Activated T-helper 1 cell treated with anti-CD3 and anti-CD28 coated beads, Interleukin-12 subunit alpha, Interleukin-12 subunit beta, Interleukin-2, Interleukin-4 antibody, amounts not matched to agents 30 ng/mL and 10 ng/mL and 1 ng/mL, durations not matched to agents 14 hours and 24 hours and 36 hours (primary cell): ENCODE results near the gene ZNRF3. TPM values are rescaled to one million over a fixed set of nuclear protein-coding genes. Genes with fewer than 3 reads are reported as not detected.
A peak's percentile ranks its signal among the peaks of the same experiment; 100 is the strongest.
"Not testable (repeated sequence)": the region's sequence is repeated elsewhere in the genome, so short reads cannot be mapped to it uniquely, and the experiment has no call there.

Experiments
- DNase-seq: peaks from one replicate; pipeline ENCODE4 v3.0.0; 2021; ENCODE audit warnings: low spot score
- H3K27ac Mint-ChIP-seq: one replicate; pipeline ENCODE4 v1.8.0; 2021; ENCODE audit warnings: mild to moderate bottlenecking, mixed read lengths
- H3K27me3 Mint-ChIP-seq: one replicate; pipeline ENCODE4 v1.8.0; 2022; ENCODE audit warnings: mild to moderate bottlenecking, moderate library complexity, mixed read lengths; ENCODE audit not compliant: insufficient read depth
- H3K36me3 Mint-ChIP-seq: one replicate; pipeline ENCODE4 v1.8.0; 2021; ENCODE audit warnings: low read depth, mixed read lengths
- H3K4me1 Mint-ChIP-seq: one replicate; pipeline ENCODE4 v1.8.0; 2021; ENCODE audit warnings: low read depth, mixed read lengths
- H3K4me3 Mint-ChIP-seq: one replicate; pipeline ENCODE4 v1.8.0; 2021; ENCODE audit warnings: mild to moderate bottlenecking, moderate library complexity, mixed read lengths
- H3K9me3 Mint-ChIP-seq: one replicate; pipeline ENCODE4 v1.8.0; 2021; ENCODE audit warnings: mixed read lengths
- intact Hi-C: fragments of 100-400 bp; cut with micrococcal nuclease; formaldehyde crosslinking; loops from one replicate; pipeline ENCODE4 v1.15.1; 2024
- total RNA-seq: library from RNA; stranded (reverse); gene quantifications from 2 replicates; pipeline ENCODE4 v1.2.3, GENCODE V29; 2022

ZNRF3 gene
- total RNA-seq, 1 donor from 2014 or later: 2.1 TPM

GRCh38 chr22:28867191-28867590 is 16.2 kb upstream of the ZNRF3 start:
- DNase-seq: no peak
- no peaks in the 10 kb centered on the region for H3K9me3 Mint-ChIP-seq
- intact Hi-C loops: no loop called here

GRCh38 chr22:28868389-28868788 is 15.0 kb upstream of the ZNRF3 start:
- H3K9me3 Mint-ChIP-seq, H3K27ac Mint-ChIP-seq, H3K27me3 Mint-ChIP-seq, DNase-seq, H3K4me3 Mint-ChIP-seq, H3K4me1 Mint-ChIP-seq, intact Hi-C loops, H3K36me3 Mint-ChIP-seq: not testable (repeated sequence)

More at GRCh38 chr22:28867191-28867590, 16.2 kb upstream of the ZNRF3 start:
- H3K27ac Mint-ChIP-seq: no peak overlapping the region
- H3K27me3 Mint-ChIP-seq: peaks cover 6% of the 10 kb centered on the region
- H3K4me3 Mint-ChIP-seq: no peak overlapping the region
- no peaks in the 10 kb centered on the region for H3K4me1 Mint-ChIP-seq
- no peaks in the 10 kb centered on the region for H3K36me3 Mint-ChIP-seq

GRCh38 chr22:28869736-28870135 is 13.6 kb upstream of the ZNRF3 start:
- H3K9me3 Mint-ChIP-seq: no peaks in the 10 kb centered on the region
- intact Hi-C loops: no loop called here
- no peaks in the 10 kb centered on the region for H3K36me3 Mint-ChIP-seq
- DNase-seq: no peak
- peaks cover 5% of the 10 kb centered on the region for H3K4me1 Mint-ChIP-seq
- H3K27ac Mint-ChIP-seq: no peak overlapping the region
- H3K27me3 Mint-ChIP-seq: peaks cover 16% of the 10 kb centered on the region
- no peak overlapping the region for H3K4me3 Mint-ChIP-seq

GRCh38 chr22:28873183-28873963 is 10.0 kb upstream of the ZNRF3 start:
- Mint-ChIP-seq H3K4me1 (peaks cover 5% of the 10 kb centered on the region), H3K9me3 (no peaks in the 10 kb centered on the region), H3K4me3 (no peak overlapping the region), H3K36me3 (peaks cover under 1% of the 10 kb centered on the region), H3K27me3 (peaks cover 14% of the 10 kb centered on the region), H3K27ac (no peak overlapping the region)
- intact Hi-C loops: no loop called here
- DNase-seq: no peak

GRCh38 chr22:28874061-28874460 is 9.3 kb upstream of the ZNRF3 start:
- peaks cover 15% of the 10 kb centered on the region for H3K27me3 Mint-ChIP-seq
- DNase-seq: no peak
- H3K36me3 Mint-ChIP-seq: peaks cover 2% of the 10 kb centered on the region
- no peak overlapping the region for H3K27ac Mint-ChIP-seq
- H3K9me3 Mint-ChIP-seq: no peaks in the 10 kb centered on the region
- H3K4me3 Mint-ChIP-seq: no peak overlapping the region
- peaks cover 5% of the 10 kb centered on the region for H3K4me1 Mint-ChIP-seq
- intact Hi-C loops: no loop called here

- intact Hi-C loops: no loop called here
- Mint-ChIP-seq H3K9me3 (no peaks in the 10 kb centered on the region), H3K27me3 (peaks cover 21% of the 10 kb centered on the region), H3K27ac (no peak overlapping the region), H3K36me3 (peaks cover 2% of the 10 kb centered on the region), H3K4me1 (peaks cover 5% of the 10 kb centered on the region), H3K4me3 (no peak overlapping the region)
- DNase-seq: no peak
Measured at GRCh38 chr22:28874811-28875320, 8.5 kb upstream of the ZNRF3 start.

GRCh38 chr22:28882545-28882877 is 861 bp upstream of the ZNRF3 start:
- intact Hi-C loops: loop anchor here (10.0 kb wide), 1 partner anchor 382 kb away; the partner anchor contains the start of genes EWSR1 and RHBDD3
- H3K36me3 Mint-ChIP-seq: peaks cover 4% of the 10 kb centered on the region
- H3K4me1 Mint-ChIP-seq: peaks cover 14% of the 10 kb centered on the region
- peak overlapping the region; percentile 79 for H3K4me3 Mint-ChIP-seq
- no peaks in the 10 kb centered on the region for H3K9me3 Mint-ChIP-seq
- H3K27ac Mint-ChIP-seq: no peak overlapping the region
- H3K27me3 Mint-ChIP-seq: peaks cover 63% of the 10 kb centered on the region
- no peak for DNase-seq

- no peak overlapping the region for H3K4me3 Mint-ChIP-seq
- intact Hi-C loops: loop anchor here (1.0 to 10.0 kb wide), 7 partner anchors 26 to 381 kb away; partner anchors contain the start of genes CCDC117, EWSR1, HSCB and RHBDD3
- H3K27ac Mint-ChIP-seq: no peak overlapping the region
- H3K36me3 Mint-ChIP-seq: peaks cover 2% of the 10 kb centered on the region
- H3K27me3 Mint-ChIP-seq: peaks cover 71% of the 10 kb centered on the region
- no peaks in the 10 kb centered on the region for H3K9me3 Mint-ChIP-seq
- no peak for DNase-seq
- peaks cover 14% of the 10 kb centered on the region for H3K4me1 Mint-ChIP-seq
Measured at GRCh38 chr22:28883657-28883916, 215 bp downstream of the ZNRF3 start.

GRCh38 chr22:28883917-28884746 is 760 bp downstream of the ZNRF3 start:
- H3K9me3 Mint-ChIP-seq: no peaks in the 10 kb centered on the region
- peaks cover 2% of the 10 kb centered on the region for H3K36me3 Mint-ChIP-seq
- DNase-seq: peak; percentile 10
- H3K27me3 Mint-ChIP-seq: peaks cover 72% of the 10 kb centered on the region
- peaks cover 14% of the 10 kb centered on the region for H3K4me1 Mint-ChIP-seq
- intact Hi-C loops: loop anchor here (1.0 to 10.0 kb wide), 7 partner anchors 25 to 381 kb away; partner anchors contain the start of genes CCDC117, EWSR1, HSCB and RHBDD3
- H3K4me3 Mint-ChIP-seq: peak overlapping the region; percentile 69
- no peak overlapping the region for H3K27ac Mint-ChIP-seq

GRCh38 chr22:28884747-28885350 is 1.5 kb downstream of the ZNRF3 start:
- Mint-ChIP-seq H3K27me3 (peaks cover 74% of the 10 kb centered on the region), H3K4me3 (peak overlapping the region; percentile 69), H3K9me3 (no peaks in the 10 kb centered on the region), H3K27ac (no peak overlapping the region), H3K4me1 (peaks cover 19% of the 10 kb centered on the region), H3K36me3 (peaks cover 2% of the 10 kb centered on the region)
- no peak for DNase-seq
- intact Hi-C loops: loop anchor here (10.0 kb wide), 1 partner anchor 380 kb away; the partner anchor contains the start of genes EWSR1 and RHBDD3

- DNase-seq: no peak
- intact Hi-C loops: loop anchor here (10.0 kb wide), 1 partner anchor 379 kb away; the partner anchor contains the start of genes EWSR1 and RHBDD3
- Mint-ChIP-seq H3K9me3 (no peaks in the 10 kb centered on the region), H3K27me3 (peaks cover 76% of the 10 kb centered on the region), H3K36me3 (peaks cover 2% of the 10 kb centered on the region), H3K4me3 (peak overlapping the region; percentile 64), H3K4me1 (peaks cover 19% of the 10 kb centered on the region), H3K27ac (no peak overlapping the region)
Measured at GRCh38 chr22:28885939-28886338, 2.6 kb downstream of the ZNRF3 start.

- H3K9me3 Mint-ChIP-seq, H3K4me3 Mint-ChIP-seq, H3K27ac Mint-ChIP-seq, DNase-seq, H3K36me3 Mint-ChIP-seq: not testable (repeated sequence)
- intact Hi-C loops: loop anchor here (10.0 kb wide), 1 partner anchor 378 kb away; the partner anchor contains the start of genes EWSR1 and RHBDD3
- H3K27me3 Mint-ChIP-seq: peaks cover 73% of the 10 kb centered on the region
- H3K4me1 Mint-ChIP-seq: peaks cover 19% of the 10 kb centered on the region
Measured at GRCh38 chr22:28886679-28887078, 3.3 kb downstream of the ZNRF3 start.
